GM12801 (cell line): ENCODE data around the gene INTS6.

Source experiments
- TF ChIP-seq, protein P1 (sequence below): IDR thresholded peaks from one replicate; pipeline ENCODE4 v1.5.1; 2011; ENCODE audit warnings: control low read depth; ENCODE audit not compliant: insufficient read length; ENCODE audit errors: extremely low read depth

INTS6 gene, protein sequence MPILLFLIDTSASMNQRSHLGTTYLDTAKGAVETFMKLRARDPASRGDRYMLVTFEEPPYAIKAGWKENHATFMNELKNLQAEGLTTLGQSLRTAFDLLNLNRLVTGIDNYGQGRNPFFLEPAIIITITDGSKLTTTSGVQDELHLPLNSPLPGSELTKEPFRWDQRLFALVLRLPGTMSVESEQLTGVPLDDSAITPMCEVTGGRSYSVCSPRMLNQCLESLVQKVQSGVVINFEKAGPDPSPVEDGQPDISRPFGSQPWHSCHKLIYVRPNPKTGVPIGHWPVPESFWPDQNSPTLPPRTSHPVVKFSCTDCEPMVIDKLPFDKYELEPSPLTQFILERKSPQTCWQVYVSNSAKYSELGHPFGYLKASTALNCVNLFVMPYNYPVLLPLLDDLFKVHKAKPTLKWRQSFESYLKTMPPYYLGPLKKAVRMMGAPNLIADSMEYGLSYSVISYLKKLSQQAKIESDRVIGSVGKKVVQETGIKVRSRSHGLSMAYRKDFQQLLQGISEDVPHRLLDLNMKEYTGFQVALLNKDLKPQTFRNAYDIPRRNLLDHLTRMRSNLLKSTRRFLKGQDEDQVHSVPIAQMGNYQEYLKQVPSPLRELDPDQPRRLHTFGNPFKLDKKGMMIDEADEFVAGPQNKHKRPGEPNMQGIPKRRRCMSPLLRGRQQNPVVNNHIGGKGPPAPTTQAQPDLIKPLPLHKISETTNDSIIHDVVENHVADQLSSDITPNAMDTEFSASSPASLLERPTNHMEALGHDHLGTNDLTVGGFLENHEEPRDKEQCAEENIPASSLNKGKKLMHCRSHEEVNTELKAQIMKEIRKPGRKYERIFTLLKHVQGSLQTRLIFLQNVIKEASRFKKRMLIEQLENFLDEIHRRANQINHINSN

GRCh38 chr13:51452361-51453206 is at the start of gene INTS6:
Gene INTS6, minus strand, starts transcription at chr13:51453036. Its CDS starts 511 bp downstream, at chr13:51452525.
- TF ChIP-seq, protein P1, sequence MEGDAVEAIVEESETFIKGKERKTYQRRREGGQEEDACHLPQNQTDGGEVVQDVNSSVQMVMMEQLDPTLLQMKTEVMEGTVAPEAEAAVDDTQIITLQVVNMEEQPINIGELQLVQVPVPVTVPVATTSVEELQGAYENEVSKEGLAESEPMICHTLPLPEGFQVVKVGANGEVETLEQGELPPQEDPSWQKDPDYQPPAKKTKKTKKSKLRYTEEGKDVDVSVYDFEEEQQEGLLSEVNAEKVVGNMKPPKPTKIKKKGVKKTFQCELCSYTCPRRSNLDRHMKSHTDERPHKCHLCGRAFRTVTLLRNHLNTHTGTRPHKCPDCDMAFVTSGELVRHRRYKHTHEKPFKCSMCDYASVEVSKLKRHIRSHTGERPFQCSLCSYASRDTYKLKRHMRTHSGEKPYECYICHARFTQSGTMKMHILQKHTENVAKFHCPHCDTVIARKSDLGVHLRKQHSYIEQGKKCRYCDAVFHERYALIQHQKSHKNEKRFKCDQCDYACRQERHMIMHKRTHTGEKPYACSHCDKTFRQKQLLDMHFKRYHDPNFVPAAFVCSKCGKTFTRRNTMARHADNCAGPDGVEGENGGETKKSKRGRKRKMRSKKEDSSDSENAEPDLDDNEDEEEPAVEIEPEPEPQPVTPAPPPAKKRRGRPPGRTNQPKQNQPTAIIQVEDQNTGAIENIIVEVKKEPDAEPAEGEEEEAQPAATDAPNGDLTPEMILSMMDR: no peak

DNA sequence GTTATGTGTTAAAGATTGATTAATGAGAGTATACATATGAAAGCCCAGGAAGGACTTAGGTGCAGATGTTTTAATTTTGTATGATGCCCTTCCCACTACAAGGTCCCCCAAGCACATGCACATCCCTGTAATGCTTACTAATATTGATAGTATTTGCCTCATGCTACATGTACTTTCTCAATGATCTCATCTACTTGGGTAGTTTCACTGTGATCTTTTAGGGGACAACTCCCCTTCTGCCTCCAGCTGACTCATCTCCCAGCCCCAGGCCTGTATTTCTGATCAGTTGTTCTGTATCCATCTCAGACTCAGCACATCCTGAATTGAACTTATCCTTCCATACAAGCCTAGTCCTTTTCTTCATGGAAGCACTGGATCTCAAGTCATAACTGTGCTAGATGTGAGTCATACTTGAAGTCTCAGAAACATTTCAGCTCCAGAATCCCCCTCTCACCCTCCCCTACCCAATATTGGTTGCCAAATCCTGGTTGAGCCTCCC is 49.4 kb upstream of the INTS6 start:
- TF ChIP-seq, protein P1: no peak

DNA sequence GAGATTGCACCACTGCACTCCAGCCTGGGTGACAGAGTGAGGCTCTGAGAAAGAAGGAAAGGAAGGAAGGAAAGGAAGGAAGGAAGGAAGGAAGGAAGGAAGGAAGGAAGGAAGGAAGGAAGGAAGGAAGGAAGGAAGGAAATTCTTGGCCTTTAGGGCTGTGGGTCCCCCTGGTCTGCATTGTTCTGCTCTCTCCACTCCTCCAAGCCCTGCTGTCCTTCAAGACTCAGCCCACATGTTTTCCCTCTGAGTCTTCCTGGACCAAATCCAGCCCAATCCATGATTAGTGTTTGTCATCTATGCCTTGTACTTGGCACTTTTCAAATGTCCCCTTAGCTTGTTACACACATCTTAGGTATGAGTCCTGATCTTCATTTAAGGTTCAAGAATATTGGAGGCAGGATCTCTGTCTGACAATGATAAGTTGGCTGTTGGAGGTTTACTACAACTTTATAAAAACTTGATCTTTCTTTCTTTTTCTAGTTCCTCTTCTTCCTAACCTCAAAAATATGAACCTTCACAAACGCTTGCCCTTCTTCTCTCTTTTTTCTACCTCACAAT is 48.8 kb upstream of the INTS6 start:
- TF ChIP-seq, protein P1: no peak

DNA sequence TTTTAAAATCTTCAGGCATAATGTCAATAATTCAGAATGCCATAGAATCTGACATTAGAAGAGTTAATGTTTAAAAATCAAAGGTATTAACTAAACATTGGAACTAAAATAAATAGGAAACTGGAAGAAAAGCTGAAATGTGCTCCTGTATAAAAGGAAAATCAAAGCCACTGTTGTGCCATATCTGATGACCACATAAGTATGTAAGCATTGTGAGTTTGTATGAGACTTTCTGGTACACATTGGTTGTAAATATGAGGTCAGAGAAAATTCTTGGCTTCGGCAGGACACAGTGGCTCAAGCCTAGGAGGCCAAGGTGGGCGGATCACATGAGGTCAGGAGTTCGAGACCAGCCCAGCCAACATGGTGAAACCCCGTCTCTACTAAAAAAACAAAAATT is 48.3 kb upstream of the INTS6 start:
- TF ChIP-seq, protein P1: no peak

DNA sequence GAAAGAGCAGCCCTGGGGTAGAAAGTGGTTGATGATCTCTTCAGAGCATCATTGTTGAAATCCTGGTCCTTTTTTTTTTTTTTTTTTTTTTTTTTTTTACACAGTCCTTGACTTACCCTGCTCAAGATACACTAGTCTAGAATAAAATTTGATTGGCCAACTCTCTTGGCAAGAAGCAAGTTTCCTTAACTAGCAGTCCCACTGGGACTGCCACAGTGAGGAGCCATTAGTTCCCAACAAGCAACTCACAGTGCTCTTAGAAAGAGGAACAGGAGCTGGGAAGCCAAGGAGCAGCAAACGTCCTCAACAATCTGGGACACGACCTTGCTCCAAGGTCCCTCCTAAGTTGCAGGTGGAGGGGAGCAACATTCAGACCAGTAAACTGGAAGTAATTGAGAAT is 47.9 kb upstream of the INTS6 start:
- TF ChIP-seq, protein P1: no peak

GRCh38 chr13:51499841-51500240 is 47.0 kb upstream of the INTS6 start:
- TF ChIP-seq, protein P1: no peak
